NCI-H748 (cell line): Measurements from ENCODE around the gene GON4L.
A peak's percentile ranks its signal among the peaks of the same experiment; 100 is the strongest.
"Not testable (repeated sequence)": the region's sequence is repeated elsewhere in the genome, so short reads cannot be mapped to it uniquely, and the experiment has no call there.

Experiments used
- DNase-seq: peaks from one replicate; lab custom pipeline; 2025; ENCODE audit not compliant: unreplicated experiment; lab: John Stamatoyannopoulos, UW

The GON4L gene, protein sequence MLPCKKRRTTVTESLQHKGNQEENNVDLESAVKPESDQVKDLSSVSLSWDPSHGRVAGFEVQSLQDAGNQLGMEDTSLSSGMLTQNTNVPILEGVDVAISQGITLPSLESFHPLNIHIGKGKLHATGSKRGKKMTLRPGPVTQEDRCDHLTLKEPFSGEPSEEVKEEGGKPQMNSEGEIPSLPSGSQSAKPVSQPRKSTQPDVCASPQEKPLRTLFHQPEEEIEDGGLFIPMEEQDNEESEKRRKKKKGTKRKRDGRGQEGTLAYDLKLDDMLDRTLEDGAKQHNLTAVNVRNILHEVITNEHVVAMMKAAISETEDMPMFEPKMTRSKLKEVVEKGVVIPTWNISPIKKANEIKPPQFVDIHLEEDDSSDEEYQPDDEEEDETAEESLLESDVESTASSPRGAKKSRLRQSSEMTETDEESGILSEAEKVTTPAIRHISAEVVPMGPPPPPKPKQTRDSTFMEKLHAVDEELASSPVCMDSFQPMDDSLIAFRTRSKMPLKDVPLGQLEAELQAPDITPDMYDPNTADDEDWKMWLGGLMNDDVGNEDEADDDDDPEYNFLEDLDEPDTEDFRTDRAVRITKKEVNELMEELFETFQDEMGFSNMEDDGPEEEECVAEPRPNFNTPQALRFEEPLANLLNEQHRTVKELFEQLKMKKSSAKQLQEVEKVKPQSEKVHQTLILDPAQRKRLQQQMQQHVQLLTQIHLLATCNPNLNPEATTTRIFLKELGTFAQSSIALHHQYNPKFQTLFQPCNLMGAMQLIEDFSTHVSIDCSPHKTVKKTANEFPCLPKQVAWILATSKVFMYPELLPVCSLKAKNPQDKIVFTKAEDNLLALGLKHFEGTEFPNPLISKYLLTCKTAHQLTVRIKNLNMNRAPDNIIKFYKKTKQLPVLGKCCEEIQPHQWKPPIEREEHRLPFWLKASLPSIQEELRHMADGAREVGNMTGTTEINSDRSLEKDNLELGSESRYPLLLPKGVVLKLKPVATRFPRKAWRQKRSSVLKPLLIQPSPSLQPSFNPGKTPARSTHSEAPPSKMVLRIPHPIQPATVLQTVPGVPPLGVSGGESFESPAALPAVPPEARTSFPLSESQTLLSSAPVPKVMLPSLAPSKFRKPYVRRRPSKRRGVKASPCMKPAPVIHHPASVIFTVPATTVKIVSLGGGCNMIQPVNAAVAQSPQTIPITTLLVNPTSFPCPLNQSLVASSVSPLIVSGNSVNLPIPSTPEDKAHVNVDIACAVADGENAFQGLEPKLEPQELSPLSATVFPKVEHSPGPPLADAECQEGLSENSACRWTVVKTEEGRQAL (N-terminal part only)

DNA sequence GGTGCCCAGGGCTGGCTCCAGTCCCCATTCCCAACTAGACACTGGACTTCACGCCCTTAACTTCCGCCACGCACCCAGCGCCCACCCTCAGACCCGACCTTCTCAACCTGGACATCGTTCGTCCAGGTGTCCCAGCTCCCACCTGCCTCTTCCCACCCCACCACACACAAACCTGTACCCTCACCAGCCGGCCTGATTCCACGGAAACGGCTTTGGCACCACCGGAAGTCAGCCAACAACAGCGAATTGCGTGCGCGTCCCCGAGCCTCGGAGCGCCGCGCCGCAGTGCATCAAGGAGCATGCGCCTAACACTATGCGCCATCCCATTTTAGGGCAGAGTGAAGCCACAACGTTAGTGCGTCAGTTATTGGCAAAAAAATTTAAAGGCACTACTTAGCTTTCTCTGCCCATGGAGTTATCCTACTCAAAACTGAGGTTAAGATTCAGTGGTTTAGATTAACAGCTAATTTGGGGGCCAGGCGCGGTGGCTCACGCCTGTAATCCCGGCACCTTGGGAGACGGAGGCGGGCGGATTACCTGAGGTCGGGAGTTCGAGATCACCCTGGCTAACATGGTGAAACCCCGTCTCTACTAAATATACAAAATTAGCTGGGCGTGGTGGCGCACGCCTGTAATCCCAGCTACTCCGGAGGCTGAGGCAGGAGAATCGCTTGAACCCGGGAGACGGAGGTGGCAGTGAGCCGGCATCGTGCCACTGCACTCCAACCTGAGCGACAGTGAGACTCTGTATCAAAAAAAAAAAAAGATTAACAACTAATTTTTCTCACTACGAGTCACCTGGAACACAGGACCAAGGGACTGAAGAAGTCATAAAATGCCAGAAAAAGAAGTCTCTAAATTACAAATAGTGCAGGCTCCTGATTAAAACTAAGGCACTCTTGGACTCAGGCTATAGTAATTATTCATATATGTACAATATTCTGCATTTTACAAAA, at the start of gene GON4L:
GON4L (minus strand) TSS at position 240 of the 956 bp plus-strand sequence. CDS start 3,434 bp downstream, outside the sequence.
- DNase-seq = peak; percentile 96

DNA sequence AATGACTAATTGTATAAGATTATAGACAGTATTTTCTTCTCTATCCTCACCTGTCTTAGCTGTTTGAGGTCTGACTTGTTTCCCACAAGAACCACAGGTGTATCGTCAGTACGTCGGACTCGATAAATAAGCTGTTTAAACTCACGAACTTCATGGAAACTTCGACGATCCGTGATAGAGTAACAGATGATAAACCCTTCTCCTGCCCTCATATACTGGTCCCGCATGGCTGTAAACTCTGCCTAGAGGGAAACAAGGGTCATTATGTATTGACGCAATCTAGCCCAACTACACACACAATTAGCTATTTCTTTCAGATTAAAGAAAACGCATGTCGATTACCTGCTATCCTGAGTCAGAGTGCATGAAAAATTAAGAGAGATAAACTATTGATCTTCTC, 47.2 kb upstream of the GON4L start:
- no peak for DNase-seq

DNA sequence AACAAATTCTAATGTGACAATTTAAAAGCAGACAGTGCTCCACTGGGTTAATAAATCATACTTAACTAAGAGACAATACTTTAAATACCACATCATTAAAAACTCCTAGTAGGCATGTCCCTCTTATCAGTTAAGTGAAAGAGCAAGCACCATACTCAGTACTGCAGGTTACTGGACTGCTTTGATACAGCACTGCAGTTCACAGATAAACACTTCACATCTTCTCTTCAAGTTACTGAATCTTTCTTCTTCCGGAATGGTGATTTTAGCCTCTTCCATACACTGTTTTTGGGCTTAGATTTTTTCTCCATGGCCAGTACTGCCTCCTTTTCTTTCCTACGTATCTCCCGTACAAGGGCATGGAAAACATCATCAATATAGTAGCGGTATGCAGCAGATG, 43.1 kb upstream of the GON4L start:
- DNase-seq = no peak

DNA sequence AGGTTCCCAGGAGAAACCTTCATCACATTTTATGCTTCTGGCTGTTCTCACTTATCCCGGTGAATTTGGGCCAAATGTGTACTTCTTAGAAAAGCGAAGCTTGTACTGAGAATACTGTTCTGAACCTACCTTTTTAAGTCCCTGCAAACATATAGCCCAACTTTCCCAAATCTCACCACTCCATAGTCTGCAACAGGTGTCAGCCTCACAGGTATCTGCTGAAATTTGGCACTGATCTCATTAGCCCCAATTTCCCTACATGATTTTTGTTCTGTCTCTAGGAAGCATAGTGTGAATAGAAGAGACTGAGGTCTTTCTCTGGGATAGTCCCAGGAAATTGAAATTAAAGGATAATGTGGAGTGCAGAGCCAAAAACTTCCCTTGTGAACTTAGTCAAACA, 42.7 kb upstream of the GON4L start:
- no peak for DNase-seq

DNA sequence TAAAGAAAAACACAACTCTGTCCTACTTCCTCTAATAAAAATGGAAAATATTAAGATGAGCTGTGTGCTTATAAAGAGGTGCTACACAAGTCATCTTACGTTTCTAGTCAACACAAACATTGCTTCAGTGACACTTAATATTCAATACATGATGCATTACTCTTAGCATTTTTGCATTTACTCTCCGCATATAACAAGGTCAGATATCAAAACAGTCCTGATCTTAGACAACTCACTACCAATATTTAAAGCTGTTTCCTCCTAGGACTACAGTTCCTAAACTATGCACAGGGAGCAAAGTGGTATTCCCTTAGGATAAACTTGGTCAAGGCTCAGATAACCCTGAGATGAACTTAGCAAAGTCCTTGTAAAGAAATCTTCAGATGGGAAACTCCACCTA, 41.9 kb upstream of the GON4L start:
- no peak for DNase-seq

DNA sequence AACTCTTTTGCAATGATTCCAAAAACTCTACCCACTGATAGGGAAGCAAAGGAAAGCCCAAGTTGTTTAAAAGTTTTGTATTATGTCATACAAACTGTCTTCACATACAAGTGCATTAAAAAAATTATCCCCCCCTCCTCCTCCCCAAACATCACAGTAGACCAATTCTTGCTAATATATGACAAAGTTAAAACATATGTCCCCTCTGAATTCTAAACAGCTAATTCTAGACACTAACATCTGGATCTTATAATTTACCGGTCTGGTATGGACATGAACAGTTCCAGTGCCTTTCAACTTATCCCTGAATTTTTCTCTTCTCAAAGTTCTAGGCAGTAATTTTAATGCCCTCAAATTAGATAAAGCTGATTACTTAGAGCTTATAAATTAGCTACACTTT, 40.7 kb upstream of the GON4L start:
- no peak for DNase-seq

DNA sequence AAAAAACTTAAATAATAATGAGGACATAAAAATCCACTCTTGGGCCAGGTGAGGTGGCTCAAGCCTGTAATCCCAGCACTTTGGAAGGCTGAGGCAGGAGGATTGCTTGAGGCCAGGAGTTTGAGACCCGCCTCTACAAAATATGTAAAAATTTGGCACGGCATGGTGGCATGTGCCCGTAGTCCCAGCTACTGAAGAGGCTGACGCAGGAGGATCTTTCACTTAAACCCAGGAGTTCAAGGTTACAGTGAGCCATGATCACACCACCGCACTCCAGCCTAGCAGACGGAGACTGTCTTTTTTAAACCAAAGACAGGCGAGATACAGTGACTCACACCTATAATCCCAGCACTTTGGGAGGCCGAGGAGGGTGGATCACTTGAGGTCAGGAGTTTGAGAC, 39.5 kb upstream of the GON4L start:
- DNase-seq = not testable (repeated sequence)

DNA sequence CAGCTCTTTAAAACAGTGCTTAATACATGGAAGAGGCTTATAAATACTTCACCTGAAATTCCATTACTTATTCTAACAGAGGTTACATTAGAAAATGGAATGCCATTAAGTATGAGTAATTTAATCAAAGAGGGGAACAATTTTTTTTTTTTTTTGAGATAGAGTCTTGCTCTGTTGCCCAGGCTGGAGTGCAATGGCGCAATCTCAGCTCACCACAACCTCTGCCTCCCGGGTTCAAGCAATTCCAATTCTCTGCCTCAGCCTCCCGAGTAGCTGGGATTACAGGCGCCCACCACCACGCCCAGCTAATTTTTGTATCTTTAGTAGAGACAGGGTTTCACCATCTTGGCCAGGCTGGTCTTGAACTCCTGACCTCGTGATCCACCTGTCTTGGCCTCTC, 38.6 kb upstream of the GON4L start:
- DNase-seq = not testable (repeated sequence)

DNA sequence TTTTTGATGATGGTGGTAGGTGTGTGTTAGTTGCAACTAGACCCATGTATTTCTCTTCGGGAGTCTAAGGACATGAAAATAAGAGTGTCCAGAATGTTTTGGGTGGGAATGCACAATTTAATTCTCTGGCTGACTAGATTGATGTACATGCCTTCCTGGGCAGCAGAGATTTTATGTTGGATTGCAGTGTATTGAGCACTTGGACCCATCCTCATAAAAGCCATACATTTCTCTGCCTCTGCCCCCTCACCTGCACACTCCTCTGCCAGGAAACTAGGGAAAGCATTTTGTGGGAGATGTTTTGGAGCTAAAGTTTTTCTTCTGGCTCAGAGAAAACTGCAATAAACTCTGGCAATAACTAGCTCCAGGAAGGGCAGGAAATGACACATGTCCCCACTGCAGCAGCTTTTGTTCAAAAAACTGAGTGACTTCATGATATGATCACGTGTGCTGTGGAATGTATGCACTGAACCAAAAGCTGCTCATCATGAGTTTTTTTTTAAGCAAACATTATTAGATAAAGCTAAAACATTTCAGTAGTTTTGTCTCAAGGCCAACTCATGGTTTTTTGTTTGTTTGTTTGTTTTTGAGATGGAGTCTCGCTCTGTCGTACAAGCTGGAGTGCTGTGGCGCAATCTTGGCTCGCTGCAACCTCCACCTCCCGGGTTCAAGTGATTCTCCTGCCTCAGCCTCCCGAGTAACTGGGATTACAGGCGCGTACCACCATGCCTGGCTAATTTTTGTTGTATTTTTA, 36.6 kb upstream of the GON4L start:
- DNase-seq = no peak

DNA sequence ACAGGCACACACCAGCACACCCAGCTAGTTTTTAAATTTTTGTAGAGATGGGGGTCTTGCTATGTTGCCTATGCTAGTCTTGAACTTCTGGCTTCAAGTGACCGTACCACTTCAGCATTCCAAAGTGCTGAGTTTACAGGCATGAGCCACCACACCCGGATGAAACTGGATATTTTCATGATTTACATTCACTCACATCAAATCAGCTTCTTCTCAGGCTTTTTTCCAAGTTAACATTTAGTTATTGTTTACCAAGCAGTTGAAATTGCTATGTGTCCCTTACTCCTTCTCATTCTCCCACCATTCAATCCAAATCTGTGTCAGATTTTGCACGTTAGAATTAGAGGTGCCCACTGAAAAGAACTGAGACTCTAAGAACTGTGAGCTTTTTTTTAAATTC, 35.8 kb upstream of the GON4L start:
- no peak for DNase-seq

DNA sequence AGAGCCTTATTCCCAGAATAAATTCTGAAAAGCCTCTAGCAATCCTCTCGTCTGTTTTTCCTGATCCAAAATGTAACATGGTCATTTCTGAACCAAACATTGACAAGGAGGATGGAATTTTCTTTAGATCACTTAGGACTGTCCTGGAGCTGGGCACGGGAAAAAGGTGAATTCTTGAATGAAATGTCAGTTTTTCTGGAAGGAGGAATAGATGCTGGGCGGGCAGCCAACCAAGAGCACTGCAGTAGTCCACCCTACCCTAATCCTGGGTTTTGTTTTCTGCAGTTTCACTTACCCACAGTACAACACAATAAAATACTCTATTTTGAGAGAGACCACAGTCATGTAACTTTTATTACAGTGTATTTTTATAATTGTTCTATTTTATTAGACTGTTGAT, 33.2 kb upstream of the GON4L start:
- DNase-seq = no peak

DNA sequence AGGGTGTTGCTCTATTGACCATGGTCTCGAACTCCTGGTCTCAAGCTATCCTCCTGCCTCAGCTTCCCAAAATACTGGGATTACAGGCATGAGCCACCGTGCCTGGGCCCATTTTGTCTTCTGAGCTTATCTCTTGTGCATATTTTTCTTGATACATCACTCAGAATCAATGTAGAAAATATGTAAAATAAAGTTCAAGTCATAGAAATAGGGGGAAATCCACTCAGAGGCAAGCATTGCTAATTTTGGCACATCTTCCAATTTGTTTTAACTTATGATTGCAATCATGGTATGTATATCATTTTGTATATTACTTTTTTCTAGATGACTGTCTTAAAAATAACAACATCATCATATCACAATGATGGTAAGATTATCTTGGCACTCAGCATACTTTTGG, 32.6 kb upstream of the GON4L start:
- DNase-seq = no peak

DNA sequence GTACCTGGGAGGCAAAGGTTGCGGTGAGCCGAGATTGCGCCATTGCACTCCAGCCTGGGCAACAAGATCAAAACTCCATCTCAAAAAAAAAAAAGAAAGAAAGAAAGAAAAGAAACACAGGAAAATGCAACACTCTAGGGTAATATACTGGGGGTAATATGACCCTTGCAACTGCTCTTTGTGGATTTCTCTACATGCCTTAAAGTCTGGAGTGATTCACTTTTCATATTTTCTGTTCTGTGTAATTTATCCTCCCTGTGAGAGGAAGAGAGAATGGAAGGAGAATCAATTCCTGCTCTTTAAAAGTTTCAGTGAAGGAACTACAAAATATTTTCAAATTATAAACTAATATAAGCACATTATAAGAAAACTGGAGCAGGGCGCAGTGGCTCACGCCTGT, 31.5 kb upstream of the GON4L start:
- no peak for DNase-seq

DNA sequence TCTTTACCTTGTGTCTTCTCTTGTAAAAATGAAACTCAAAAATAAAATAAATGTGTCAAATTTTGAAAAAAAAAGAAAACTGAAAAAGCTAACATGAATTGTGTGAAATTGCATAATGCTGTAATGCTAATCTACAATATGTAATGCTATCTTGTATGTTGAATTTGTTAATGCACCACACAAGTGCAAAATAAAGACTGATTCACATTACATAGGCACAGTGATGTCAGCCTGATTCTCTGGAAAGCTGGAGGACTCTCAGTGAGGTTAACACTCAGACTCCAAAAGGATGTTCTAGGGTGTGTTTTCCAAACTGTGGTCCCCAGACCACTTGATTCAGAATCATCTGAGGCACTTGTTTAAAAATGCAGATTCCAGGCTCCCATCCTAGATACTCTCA, 28.0 kb upstream of the GON4L start:
- no peak for DNase-seq

DNA sequence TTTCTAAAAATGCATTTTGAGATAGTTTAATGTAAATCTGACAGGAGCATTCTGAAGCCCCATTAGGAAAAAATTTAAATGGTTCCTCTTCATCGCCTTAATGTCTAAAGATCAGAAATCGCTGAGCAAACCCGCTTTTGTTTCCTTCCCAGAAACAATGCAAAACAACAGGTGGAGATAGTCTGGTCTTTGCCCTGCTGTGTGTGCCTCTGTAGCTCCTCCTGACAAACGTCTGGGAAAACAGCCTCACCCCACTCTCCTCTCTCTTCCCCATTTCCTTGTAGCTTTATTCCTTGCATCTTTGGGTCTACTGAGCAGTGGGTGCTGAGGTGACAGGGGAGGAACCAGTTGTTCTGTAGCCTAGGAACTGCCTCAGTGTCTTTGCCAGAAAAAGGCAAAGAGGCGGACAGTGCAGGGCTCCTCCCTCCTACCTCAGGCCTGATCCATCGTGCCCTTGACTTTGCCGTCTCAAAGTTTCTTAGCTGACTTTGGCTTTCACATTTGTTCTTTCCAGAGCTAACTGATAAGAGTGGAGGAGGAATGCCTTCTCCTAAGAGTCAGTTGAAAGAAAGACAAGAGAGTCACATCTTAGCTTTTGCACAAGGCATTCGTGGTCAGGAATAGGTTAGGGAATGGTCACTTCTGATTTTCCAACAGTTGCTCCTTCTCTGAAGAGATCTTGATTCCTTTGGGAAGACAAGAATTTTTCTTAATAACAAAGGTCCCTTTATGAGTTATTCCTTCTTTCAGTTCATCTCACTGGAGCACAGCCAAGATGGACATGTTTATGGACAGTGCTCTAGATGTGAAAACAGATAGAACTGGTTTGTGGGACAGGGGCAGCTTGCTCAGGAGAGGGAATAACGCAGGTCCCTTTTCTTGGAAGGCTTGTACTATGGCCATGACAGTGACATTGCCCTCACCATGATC, 27.3 kb upstream of the GON4L start:
- DNase-seq = no peak

DNA sequence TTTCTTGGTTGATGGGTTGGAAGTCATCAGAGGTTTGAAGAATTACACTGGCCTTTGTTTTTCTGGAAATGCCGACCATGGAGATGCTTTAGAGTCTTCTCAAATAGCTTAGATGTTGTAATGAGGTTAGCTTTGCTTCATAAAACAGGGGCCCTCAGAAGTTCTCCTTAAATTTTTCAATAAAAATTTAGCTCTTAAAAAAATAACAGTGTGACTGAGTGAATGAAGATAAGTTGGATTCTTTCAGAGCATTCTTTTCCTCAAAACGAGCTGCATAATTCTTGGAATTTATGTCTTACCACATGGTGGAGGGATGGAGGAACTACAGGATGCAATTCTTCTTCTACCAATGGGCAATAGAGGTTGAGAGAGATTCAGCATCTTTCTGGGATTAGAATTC, 25.8 kb upstream of the GON4L start:
- DNase-seq = no peak

DNA sequence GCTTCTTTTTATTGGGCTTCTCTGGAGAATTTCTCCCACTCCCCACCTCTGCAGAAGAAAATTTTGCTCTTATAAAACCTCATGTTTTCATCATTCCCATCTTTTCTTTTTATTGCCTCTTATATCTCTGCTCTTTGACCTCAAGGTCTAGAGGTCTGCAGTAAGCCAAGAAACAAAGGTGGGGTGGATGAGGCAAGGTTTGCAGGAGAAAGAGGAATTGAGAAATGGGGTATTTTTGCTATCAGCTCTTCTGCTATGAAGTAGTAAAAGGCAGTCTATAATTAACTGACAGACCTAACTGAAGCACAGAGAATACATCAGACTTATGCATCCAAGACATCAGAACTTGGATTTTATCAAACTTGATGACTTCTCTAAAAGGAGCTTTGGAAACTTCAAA, 25.2 kb upstream of the GON4L start:
- DNase-seq = no peak

DNA sequence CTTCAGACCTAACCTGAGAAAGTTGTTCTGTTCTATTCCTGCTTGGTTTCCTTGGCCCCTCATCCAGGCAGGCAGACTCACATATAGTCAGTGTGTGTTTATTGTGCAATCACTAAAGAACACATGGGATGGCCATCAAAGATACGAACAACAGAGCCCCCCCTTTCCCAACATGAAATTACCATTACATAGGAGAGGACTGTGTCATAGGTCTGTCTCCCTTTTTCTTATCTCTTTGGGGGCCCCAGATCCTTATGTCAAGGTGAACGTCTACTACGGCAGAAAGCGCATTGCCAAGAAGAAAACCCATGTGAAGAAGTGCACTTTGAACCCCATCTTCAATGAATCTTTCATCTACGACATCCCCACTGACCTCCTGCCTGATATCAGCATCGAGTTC, 23.9 kb upstream of the GON4L start:
- no peak for DNase-seq
